HEK293 (cell line): Measurements from ENCODE around the gene WNT7B.
"Not testable (repeated sequence)": the region's sequence is repeated elsewhere in the genome, so short reads cannot be mapped to it uniquely, and the experiment has no call there.

Source experiments
- CTCF ChIA-PET: fragments of 350-600 bp; formaldehyde crosslinking; extraction: SDS; loops from one replicate; lab custom pipeline; 2021; ENCODE audit warnings: antibody characterized with exemption; lab: Yijun Ruan, JAX
- POLR2A ChIA-PET: fragments of 300-600 bp; formaldehyde crosslinking; extraction: SDS; loops from one replicate; lab custom pipeline; 2020; ENCODE audit warnings: antibody characterized with exemption, inconsistent platforms; lab: Yijun Ruan, JAX
- H3K27ac ChIP-seq: fragments of 200-500 bp; sonication (Bioruptor generic); 2 replicates; pipeline ENCODE4 v1.5.1; 2014; ENCODE audit warnings: low read depth, low read length, control low read depth, inconsistent platforms; ENCODE audit errors: extremely low read depth
- H3K36me3 ChIP-seq, 2 experiments: fragments of 200-500 bp in 1 of 2; sonication (Bioruptor generic) in 1 of 2; 1 replicate in 1 of 2; 2 replicates in 1 of 2; pipeline ENCODE4 v1.5.1; 2014 to 2017; ENCODE audit warnings: inconsistent platforms in 2 of 2, low read length in 2 of 2; ENCODE audit not compliant: control insufficient read depth in 2 of 2, insufficient read depth in 1 of 2
- H3K4me1 ChIP-seq: fragments of 200-500 bp; sonication (Bioruptor generic); 2 replicates; pipeline ENCODE4 v1.5.1; 2014; ENCODE audit warnings: mild to moderate bottlenecking, low read length, inconsistent platforms; ENCODE audit not compliant: control insufficient read depth, insufficient read depth
- H3K4me3 ChIP-seq: 2 replicates; pipeline ENCODE4 v1.5.1; 2011; ENCODE audit warnings: low read depth, mild to moderate bottlenecking, control low read depth, low read length, moderate library complexity
- H3K9me3 ChIP-seq: fragments of 200-500 bp; sonication (Bioruptor generic); 2 replicates; pipeline ENCODE4 v1.5.1; 2014; ENCODE audit warnings: low read depth, low read length, inconsistent platforms; ENCODE audit not compliant: control insufficient read depth, insufficient read depth
- BCL11A ChIP-seq: fragments of 450-650 bp; formaldehyde crosslinking; IDR thresholded peaks from 2 replicates; pipeline ENCODE4 v1.5.1; 2016; ENCODE audit warnings: low read depth, missing biosample characterization, missing genetic modification characterization
- FEZF1 ChIP-seq: fragments of 450-650 bp; formaldehyde crosslinking; IDR thresholded peaks from 2 replicates; pipeline ENCODE4 v1.5.1; 2016; ENCODE audit warnings: missing biosample characterization, missing genetic modification characterization
- GLIS1 ChIP-seq: fragments of 450-650 bp; formaldehyde crosslinking; IDR thresholded peaks from 2 replicates; pipeline ENCODE4 v1.5.1; 2016; ENCODE audit warnings: missing biosample characterization, missing genetic modification characterization
- PATZ1 ChIP-seq: fragments of 450-650 bp; formaldehyde crosslinking; IDR thresholded peaks from 2 replicates; pipeline ENCODE4 v1.5.1; 2016; ENCODE audit warnings: missing biosample characterization, missing genetic modification characterization
- SCRT1 ChIP-seq: fragments of 450-650 bp; formaldehyde crosslinking; IDR thresholded peaks from 2 replicates; pipeline ENCODE4 v1.5.1; 2016; ENCODE audit warnings: missing biosample characterization, missing genetic modification characterization, borderline replicate concordance
- SP7 ChIP-seq: fragments of 450-650 bp; formaldehyde crosslinking; IDR thresholded peaks from 2 replicates; pipeline ENCODE4 v1.5.1; 2016; ENCODE audit warnings: missing biosample characterization, missing genetic modification characterization
- WT1 ChIP-seq: fragments of 450-650 bp; formaldehyde crosslinking; IDR thresholded peaks from 2 replicates; pipeline ENCODE4 v1.5.1; 2016; ENCODE audit warnings: missing biosample characterization, missing genetic modification characterization
- ZBTB10 ChIP-seq: fragments of 450-650 bp; formaldehyde crosslinking; IDR thresholded peaks from 2 replicates; pipeline ENCODE4 v1.5.1; 2016; ENCODE audit warnings: missing biosample characterization, missing genetic modification characterization
- ZBTB17 ChIP-seq: fragments of 450-650 bp; formaldehyde crosslinking; IDR thresholded peaks from 2 replicates; pipeline ENCODE4 v1.5.1; 2016; ENCODE audit warnings: missing biosample characterization, missing genetic modification characterization
- ZBTB44 ChIP-seq: fragments of 450-650 bp; IDR thresholded peaks from 2 replicates; pipeline ENCODE4 v1.5.1; 2018; ENCODE audit warnings: missing biosample characterization, mild to moderate bottlenecking, missing genetic modification characterization
- ZNF37A ChIP-seq: fragments of 450-650 bp; IDR thresholded peaks from 2 replicates; pipeline ENCODE4 v1.5.1; 2018; ENCODE audit warnings: missing biosample characterization, missing genetic modification characterization
- ZNF549 ChIP-seq: fragments of 450-650 bp; IDR thresholded peaks from 2 replicates; pipeline ENCODE4 v1.5.1; 2018; ENCODE audit warnings: missing biosample characterization, missing genetic modification characterization, mild to moderate bottlenecking, inconsistent platforms, moderate library complexity
- ZNF600 ChIP-seq: fragments of 450-650 bp; formaldehyde crosslinking; IDR thresholded peaks from 2 replicates; pipeline ENCODE4 v1.5.1; 2016; ENCODE audit warnings: missing biosample characterization, missing genetic modification characterization
- ZNF639 ChIP-seq: fragments of 450-650 bp; formaldehyde crosslinking; IDR thresholded peaks from 2 replicates; pipeline ENCODE4 v1.5.1; 2016; ENCODE audit warnings: missing biosample characterization, missing genetic modification characterization
- ZNF654 ChIP-seq: fragments of 450-650 bp; formaldehyde crosslinking; IDR thresholded peaks from 2 replicates; pipeline ENCODE4 v1.5.1; 2016; ENCODE audit warnings: low read depth, missing biosample characterization, missing genetic modification characterization
- ZNF707 ChIP-seq: fragments of 450-650 bp; formaldehyde crosslinking; IDR thresholded peaks from 2 replicates; pipeline ENCODE4 v1.5.1; 2016; ENCODE audit warnings: missing biosample characterization, missing genetic modification characterization

The WNT7B gene

GRCh38 chr22:46006379-46007002, 29.5 kb upstream of the WNT7B start (continued):
- TF ChIP-seq ZBTB44 (no peak), ZNF37A (tag by site-specific recombination) (no peak), ZNF707 (tag by site-specific recombination) (no peak), BCL11A (tag by site-specific recombination) (peak; percentile 75), PATZ1 (tag by site-specific recombination) (peak; percentile 96), SCRT1 (tag by site-specific recombination) (no peak), WT1 (tag by site-specific recombination) (peak; percentile 38; the same call in 1 of the 2 replicates), ZNF639 (tag by site-specific recombination) (no peak), SP7 (tag by site-specific recombination) (peak; percentile 60), ZNF654 (peak; percentile 77), ZBTB17 (tag by site-specific recombination) (peak; percentile 70; the same call in 1 of the 2 replicates)
- TF ChIP-seq, all 188 proteins: peak for 23

GRCh38 chr22:46005116-46005705, 28.2 kb upstream of the WNT7B start:
- peak; percentile 41; the same call in 1 of the 2 replicates for TF ChIP-seq ZBTB10
- ChIA-PET POLR2A (interaction anchor here (0.6 to 3.3 kb wide), 4 partner anchors 12 to 305 kb away, joined by 3 to 37 read pairs (median 3); no protein-coding TSS in a partner anchor), CTCF (interaction anchor here (0.7 to 5.8 kb wide), 20 partner anchors 9 to 348 kb away, joined by 3 to 173 read pairs (median 16); no protein-coding TSS in a partner anchor)
- H3K36me3 ChIP-seq, H3K4me3 ChIP-seq, H3K9me3 ChIP-seq, H3K4me1 ChIP-seq, H3K27ac ChIP-seq: not testable (repeated sequence)

GRCh38 chr22:46004105-46004866, 27.3 kb upstream of the WNT7B start:
- Histone ChIP-seq H3K4me1 (no peaks in the 10 kb centered on the region; the same call in 1 of the 2 replicates), H3K4me3 (no peak overlapping the region), H3K27ac (no peak overlapping the region), H3K36me3 (no peaks in the 10 kb centered on the region), H3K9me3 (no peaks in the 10 kb centered on the region)
- ChIA-PET CTCF (interaction anchor here (0.6 to 10.6 kb wide), 10 partner anchors 8 to 294 kb away, joined by 3 to 251 read pairs (median 56); no protein-coding TSS in a partner anchor), POLR2A (no interaction called here)
- TF ChIP-seq ZNF654 (no peak), FEZF1 (tag by site-specific recombination) (no peak), SP7 (tag by site-specific recombination) (no peak), ZNF600 (no peak), GLIS1 (tag by site-specific recombination) (peak; percentile 63; the same call in 1 of the 2 replicates), ZNF549 (tag by site-specific recombination) (no peak)
